Thyroid gland (tissue), 4 donors: Measurements from ENCODE around the gene CLMN. TPM values are rescaled to one million over a fixed set of nuclear protein-coding genes. Genes with fewer than 3 reads are reported as not detected.

ENCODE experiments used
- DNase-seq, 2 donors: peaks; one replicate each; pipeline ENCODE4 v3.0.0-alpha.2; 2019
- H3K27ac ChIP-seq, 3 donors: fragments of 200-600 bp; sonication (generic); 1 replicate in 2 of 3; 2 replicates in 1 of 3; pipeline ENCODE4 v1.5.1; 2016 to 2019; ENCODE audit warnings: mild to moderate bottlenecking in 1 of 3, moderate library complexity in 1 of 3
- H3K27me3 ChIP-seq: fragments of 200-600 bp; sonication (generic); one replicate; pipeline ENCODE4 v1.5.1; 2019
- H3K36me3 ChIP-seq, 2 donors: fragments of 200-600 bp; sonication (generic); one replicate each; pipeline ENCODE4 v1.5.1; 2016 to 2019
- H3K4me1 ChIP-seq, 2 donors: fragments of 200-600 bp; sonication (generic); one replicate each; pipeline ENCODE4 v1.5.1; 2017 to 2019
- H3K4me3 ChIP-seq, 3 donors: fragments of 200-600 bp; sonication (generic); replicated peaks in 1 of 3; 1 replicate in 2 of 3; 2 replicates in 1 of 3; pipeline ENCODE4 v1.5.1; 2016; ENCODE audit warnings: mild to moderate bottlenecking in 1 of 3
- H3K9me3 ChIP-seq: fragments of 200-600 bp; sonication (generic); one replicate; pipeline ENCODE4 v1.5.1; 2017
- CTCF ChIP-seq, 6 experiments: fragments of 200-600 bp in 3 of 6; fragments of 450-650 bp in 3 of 6; sonication (generic) in 3 of 6; IDR thresholded peaks; one replicate each; pipeline ENCODE4 v1.5.1; 2016 to 2019; ENCODE audit warnings: antibody characterized with exemption in 6 of 6, mild to moderate bottlenecking in 2 of 6, inconsistent platforms in 1 of 6, moderate library complexity in 1 of 6
- POLR2A ChIP-seq, 2 donors: fragments of 450-650 bp; IDR thresholded peaks; one replicate each; pipeline ENCODE4 v1.6.1; 2017; ENCODE audit warnings: antibody characterized with exemption in 2 of 2, mild to moderate bottlenecking in 2 of 2, moderate library complexity in 1 of 2
- WGBS, 2 donors: methylation state at CpG; one replicate each; pipeline ENCODE4 v1.1.5; 2017; 5-methylcytosine and 5-hydroxymethylcytosine counted together
- intact Hi-C: fragments of 100-400 bp; cut with DNase I; formaldehyde crosslinking; loops from one replicate; pipeline ENCODE4 v1.15.1; 2023
- total RNA-seq, 4 donors: library from RNA; depleted of rRNA; stranded (reverse); fragments of >200 nt; gene quantifications; one replicate each; pipeline ENCODE4 v1.2.3, GENCODE V29; 2016

Gene CLMN
- total RNA-seq, 4 donors from 2014 or later, result 15.3 to 29.9 (median 17.8) TPM

- intact Hi-C loops, result loop anchor here (10.0 kb wide), 1 partner anchor 271 kb away; no protein-coding TSS in a partner anchor
- Histone ChIP-seq H3K36me3 (no peaks in the 10 kb centered on the region), H3K4me1 (peaks cover 0 to under 1% of the 10 kb centered on the region in 2 donors), H3K9me3 (no peaks in the 10 kb centered on the region), H3K4me3 (no peak overlapping the region), H3K27me3 (no peaks in the 10 kb centered on the region), H3K27ac (no peak overlapping the region)
- 97 to 98% methylated on average over 3 of the region's 3 CpGs for WGBS, 2 donors
- TF ChIP-seq CTCF (IDR thresholded peaks at IDR 0.05), result no peak
- no peak for TF ChIP-seq POLR2A (IDR thresholded peaks at IDR 0.05)
- no peak for DNase-seq
Observed at GRCh38 chr14:95163666-95164065, 156.0 kb downstream of the CLMN start.

GRCh38 chr14:95163132-95163531 lies 156.6 kb downstream of the CLMN start:
- 82 to 85% methylated on average over 2 of the region's 2 CpGs for WGBS, 2 donors
- no peak overlapping the region for H3K4me3 ChIP-seq
- H3K9me3 ChIP-seq, result no peaks in the 10 kb centered on the region
- TF ChIP-seq CTCF (IDR thresholded peaks at IDR 0.05) (no peak), POLR2A (IDR thresholded peaks at IDR 0.05) (no peak)
- DNase-seq, result no peak
- H3K36me3 ChIP-seq, result no peaks in the 10 kb centered on the region
- H3K27me3 ChIP-seq, result no peaks in the 10 kb centered on the region
- intact Hi-C loops, result loop anchor here (10.0 kb wide), 1 partner anchor 272 kb away; no protein-coding TSS in a partner anchor
- no peak overlapping the region for H3K27ac ChIP-seq
- peaks cover 5 to 6% of the 10 kb centered on the region in 2 donors for H3K4me1 ChIP-seq

GRCh38 chr14:95162641-95163040 lies 157.1 kb downstream of the CLMN start:
- intact Hi-C loops, result loop anchor here (10.0 kb wide), 1 partner anchor 272 kb away; no protein-coding TSS in a partner anchor
- H3K9me3 ChIP-seq, result no peaks in the 10 kb centered on the region
- no peaks in the 10 kb centered on the region for H3K36me3 ChIP-seq
- 36 to 47% methylated on average over 2 of the region's 2 CpGs for WGBS, 2 donors
- no peak overlapping the region for H3K27ac ChIP-seq
- TF ChIP-seq POLR2A (IDR thresholded peaks at IDR 0.05) (no peak), CTCF (IDR thresholded peaks at IDR 0.05) (no peak)
- H3K4me3 ChIP-seq, result no peak overlapping the region
- H3K27me3 ChIP-seq, result no peaks in the 10 kb centered on the region
- peaks cover 7 to 9% of the 10 kb centered on the region in 2 donors for H3K4me1 ChIP-seq
- DNase-seq, result no peak

GRCh38 chr14:95157327-95158189 lies 162.2 kb downstream of the CLMN start, which contains the start of gene DICER1:
TSS of gene DICER1 (minus strand) at chr14:95157529. CDS start at chr14:95133458, 24,071 bp downstream.
- Histone ChIP-seq H3K27me3 (no peaks in the 10 kb centered on the region), H3K27ac (peak within 1 kb of the TSS; percentile 88 to 98 (median 94)), H3K4me3 (peak within 1 kb of the TSS; percentile 64 to 83 (median 74)), H3K36me3 (no peaks in the 10 kb centered on the region), H3K4me1 (peaks cover 32 to 35% of the 10 kb centered on the region in 2 donors), H3K9me3 (no peaks in the 10 kb centered on the region)
- peak; percentile 97 to 98 for DNase-seq
- intact Hi-C loops, result loop anchor here (5.0 kb wide), 1 partner anchor 380 kb away; the partner anchor contains the start of gene GLRX5
- TF ChIP-seq CTCF (IDR thresholded peaks at IDR 0.05) (peak in 1 of 6 experiments; percentile 9), POLR2A (IDR thresholded peaks at IDR 0.05) (peak in 1 of 2 donors; percentile 86)
- WGBS, 2 donors, result 0 to 1% methylated on average over 16 to 17 of the region's 77 CpGs

GRCh38 chr14:95157048-95157326 lies 162.7 kb downstream of the CLMN start:
- Histone ChIP-seq H3K27ac (peak overlapping the region; percentile 88 to 98 (median 94)), H3K9me3 (no peaks in the 10 kb centered on the region), H3K4me3 (peak overlapping the region; percentile 64 to 83 (median 74)), H3K27me3 (no peaks in the 10 kb centered on the region), H3K4me1 (peaks cover 32 to 38% of the 10 kb centered on the region in 2 donors), H3K36me3 (no peaks in the 10 kb centered on the region)
- DNase-seq, result no peak
- intact Hi-C loops, result loop anchor here (5.0 kb wide), 1 partner anchor 380 kb away; the partner anchor contains the start of gene GLRX5
- WGBS, 2 donors, result no CpG with 5 or more reads among the region's 50 CpGs
- TF ChIP-seq CTCF (IDR thresholded peaks at IDR 0.05), result no peak
- peak in 1 of 2 donors; percentile 25 for TF ChIP-seq POLR2A (IDR thresholded peaks at IDR 0.05)
